Smooth muscle cell of the brain vasculature (primary cell): ENCODE data around the gene DNHD1.

ENCODE experiments used
- DNase-seq: peaks from one replicate; pipeline ENCODE4 v3.0.0-alpha.2; 2012; ENCODE audit warnings: low read depth, low spot score

The DNHD1 gene

DNA sequence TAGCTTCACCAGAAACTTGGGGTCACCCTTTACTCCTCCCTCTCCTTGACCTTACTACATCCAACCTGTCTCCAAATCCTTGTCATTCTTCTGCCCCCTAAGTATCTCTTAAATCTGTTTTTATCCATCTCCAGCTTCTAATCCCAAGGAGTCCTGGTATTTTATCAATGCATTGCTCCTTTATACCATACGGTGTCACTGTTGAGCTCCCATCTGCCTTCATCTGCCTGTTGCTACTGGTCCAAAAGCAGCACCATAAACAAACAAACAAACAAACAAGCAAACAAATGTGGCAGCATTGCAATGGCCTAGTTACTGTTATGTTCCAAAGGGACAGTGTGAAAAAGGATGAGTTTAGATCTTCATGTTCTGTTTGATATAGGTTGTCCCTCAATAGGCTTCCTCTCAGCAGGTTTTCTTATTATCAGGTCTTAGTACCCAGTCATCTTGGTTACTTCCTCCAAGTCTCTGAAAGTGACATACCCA, 34.2 kb downstream of the DNHD1 start:
- peak; percentile 12 for DNase-seq

DNA sequence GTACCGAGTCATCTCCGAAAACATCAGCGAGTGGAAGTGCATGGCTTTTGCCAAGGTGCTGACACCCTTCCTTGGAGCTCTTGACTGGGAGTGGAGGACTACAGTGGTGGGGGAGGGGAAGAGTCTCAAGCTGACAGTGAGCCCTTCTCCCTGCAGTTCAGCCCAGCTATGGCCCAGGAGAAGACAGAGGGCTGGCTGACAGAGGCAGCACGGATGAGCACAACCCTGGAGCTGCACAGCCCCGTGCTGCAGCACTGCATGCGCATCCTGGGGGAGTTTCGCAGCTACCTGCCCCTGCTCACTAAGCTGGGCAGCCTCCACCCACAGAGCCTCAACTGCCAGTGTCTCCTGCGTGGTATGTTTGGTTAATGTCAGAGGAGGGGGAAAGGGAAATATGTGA, 41.4 kb downstream of the DNHD1 start:
- DNase-seq = no peak

DNA sequence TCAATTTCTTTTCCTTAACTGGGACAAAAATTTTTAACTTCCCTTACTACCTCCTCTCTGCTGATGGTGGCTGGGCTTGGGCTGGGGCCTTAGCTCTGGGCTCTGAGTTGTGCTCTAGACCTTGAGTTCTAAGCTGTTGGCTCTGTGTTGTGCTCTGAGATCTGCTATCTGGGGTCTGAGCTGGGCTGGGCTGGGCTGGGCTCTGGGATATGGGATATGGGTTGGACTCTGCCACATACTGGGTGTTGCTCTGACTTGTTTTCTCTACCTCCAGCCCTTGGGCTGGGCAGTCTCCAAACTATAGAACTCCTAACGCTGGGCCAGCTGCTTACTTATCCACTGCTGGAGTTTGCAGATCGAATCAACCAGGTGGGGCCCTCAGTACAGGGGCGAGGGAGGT, 41.9 kb downstream of the DNHD1 start:
- no peak for DNase-seq

- no peak for DNase-seq
These were observed 42.7 kb downstream of the DNHD1 start for GRCh38 chr11:6539748-6540268.

GRCh38 chr11:6541356-6541755, 44.3 kb downstream of the DNHD1 start:
- no peak for DNase-seq

DNA sequence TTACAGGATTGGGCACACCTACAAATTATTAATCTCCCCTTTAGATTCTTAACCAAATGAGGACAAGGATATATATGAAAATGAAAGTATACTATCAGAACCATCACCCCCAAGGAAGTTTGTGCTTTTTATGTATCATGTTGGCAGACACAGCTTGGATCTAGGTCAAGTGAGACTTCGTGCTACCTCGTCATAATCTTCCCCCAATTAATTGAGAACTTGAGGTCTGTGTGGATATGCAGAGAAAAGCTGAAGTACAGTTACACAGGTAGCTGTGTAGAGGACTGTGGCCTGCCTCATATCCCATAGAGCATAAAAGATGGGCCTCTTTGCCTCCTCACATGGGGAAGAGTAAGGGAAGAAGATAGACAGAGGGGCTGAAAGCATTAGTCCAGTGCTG, 45.6 kb downstream of the DNHD1 start:
- no peak for DNase-seq

DNA sequence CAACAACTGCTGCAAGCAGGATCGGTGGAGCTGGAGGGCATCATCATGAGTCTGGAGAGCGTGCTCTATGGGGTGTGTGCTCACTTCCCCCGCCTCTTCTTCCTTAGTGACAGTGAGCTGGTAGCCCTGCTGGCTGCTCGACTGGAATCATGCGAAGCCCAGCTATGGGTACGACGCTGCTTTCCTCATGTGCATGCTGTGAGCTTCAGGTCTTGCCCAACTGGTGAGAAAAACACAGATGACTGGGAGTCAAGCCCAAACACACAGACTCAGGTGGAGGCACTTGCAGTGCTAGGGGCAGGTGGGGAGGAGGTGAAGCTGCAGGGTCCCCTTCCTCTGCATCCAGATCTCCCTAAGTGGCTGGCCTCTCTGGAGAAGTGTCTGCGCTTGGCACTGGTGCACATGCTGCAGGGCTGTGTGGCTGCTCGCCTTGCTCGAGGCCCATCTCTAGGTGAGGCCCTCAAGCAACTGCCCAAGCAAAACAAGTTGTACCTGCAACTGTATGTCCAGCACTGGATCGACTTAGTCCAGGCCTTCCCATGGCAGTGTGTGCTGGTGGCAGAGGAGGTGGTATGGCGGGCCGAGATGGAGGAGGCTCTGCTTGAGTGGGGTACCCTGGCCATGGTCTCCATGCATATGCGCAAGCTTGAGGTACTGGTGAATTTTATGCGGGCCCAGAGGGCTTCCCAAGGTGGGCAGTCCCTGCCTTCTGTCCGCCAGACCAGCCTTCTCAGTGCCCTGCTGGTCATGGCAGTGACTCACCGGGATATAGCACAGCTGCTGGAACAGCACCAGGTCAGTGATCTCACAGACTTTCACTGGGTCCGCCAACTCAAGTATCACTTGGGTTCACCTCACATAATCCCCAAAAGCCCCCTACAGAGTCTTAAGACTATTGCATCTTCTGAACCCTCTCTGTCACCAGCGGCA, 48.1 kb downstream of the DNHD1 start:
- no peak for DNase-seq

GRCh38 chr11:6545917-6546605, 49.0 kb downstream of the DNHD1 start:
- DNase-seq = no peak

GRCh38 chr11:6546735-6547134, 49.7 kb downstream of the DNHD1 start:
- DNase-seq = no peak

DNA sequence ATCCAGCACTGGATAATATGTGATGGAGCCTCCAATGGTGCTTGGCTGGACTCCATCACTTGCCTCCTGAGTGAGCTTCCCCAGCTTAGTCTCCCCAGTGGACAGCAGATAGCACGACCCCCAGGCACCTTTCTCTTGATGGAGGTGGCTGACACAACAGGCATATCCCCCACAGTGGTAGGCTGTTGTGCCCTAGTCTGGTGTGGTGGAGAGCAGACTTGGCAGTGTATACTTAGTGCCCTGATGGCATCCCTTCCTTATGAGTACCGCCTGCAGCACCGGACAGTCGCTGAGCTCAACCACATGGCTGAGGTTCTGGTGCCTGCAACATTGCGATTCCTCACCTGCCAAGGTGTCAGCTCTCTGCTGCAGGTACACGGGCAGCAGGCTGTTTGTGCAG, 50.1 kb downstream of the DNHD1 start:
- no peak for DNase-seq

- no peak for DNase-seq
These were observed 51.0 kb downstream of the DNHD1 start for GRCh38 chr11:6548121-6548520.

DNA sequence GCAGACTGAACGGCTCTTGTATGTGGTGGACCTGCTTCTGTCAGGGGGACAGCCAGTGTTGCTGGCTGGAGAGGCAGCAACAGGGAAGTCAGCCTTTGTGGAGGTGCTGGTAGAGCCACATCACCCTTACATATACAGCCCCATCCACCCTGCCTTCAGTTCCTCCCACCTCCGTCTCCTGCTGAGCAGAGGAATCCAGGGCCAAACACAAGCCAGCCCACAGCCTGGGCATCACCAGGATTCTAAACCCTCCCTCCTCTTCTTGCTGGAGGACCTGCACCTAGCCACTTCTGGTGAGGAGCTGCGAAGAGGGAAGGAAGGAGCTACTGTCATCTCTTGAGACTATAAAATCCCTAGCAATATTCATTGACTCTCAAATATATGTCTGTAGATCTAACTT, 51.6 kb downstream of the DNHD1 start:
- no peak for DNase-seq

GRCh38 chr11:6553634-6554033, 56.6 kb downstream of the DNHD1 start:
- DNase-seq = no peak

DNA sequence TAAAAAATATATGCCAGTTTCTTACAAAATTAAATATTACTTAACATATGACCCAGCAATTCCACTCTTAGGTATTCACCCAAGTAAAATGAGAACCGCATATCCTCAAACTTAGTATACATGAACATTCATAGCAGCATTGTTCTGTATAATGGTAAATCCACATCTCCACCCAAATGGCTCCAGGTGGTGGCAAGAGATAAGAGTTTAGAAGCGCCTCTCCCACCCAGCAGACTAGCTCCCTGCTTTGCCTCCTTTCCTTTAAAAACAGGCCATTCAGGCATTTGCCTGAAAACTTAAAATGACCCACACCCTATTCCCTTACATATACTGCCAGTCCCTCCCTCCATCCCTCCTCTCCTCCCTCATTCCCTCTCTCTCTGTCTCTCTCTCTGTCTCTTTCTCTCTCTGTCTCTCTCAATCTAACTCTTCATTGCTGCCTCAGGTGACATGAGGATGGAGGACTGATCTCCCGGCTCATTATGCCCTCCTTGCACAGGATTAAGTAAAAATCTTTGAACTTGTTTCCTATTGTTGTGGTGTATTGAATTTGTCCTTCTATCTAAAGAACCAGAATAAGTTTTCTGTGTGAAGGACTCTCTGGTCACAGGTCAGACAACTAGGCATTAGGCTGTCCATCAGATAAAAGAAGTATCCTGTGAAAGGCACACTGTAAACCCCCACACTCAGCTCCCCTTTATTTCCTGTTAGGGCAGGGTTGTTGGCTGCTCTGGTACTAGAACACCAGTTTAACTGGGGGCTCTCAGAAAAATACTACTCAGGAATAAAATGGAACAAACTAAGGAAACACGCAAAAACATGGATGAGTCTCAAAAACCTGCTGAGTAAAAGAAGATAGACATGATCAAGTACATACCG, 58.0 kb downstream of the DNHD1 start:
- DNase-seq = no peak

- DNase-seq = no peak
These were observed 59.3 kb downstream of the DNHD1 start for GRCh38 chr11:6556139-6556949.

DNA sequence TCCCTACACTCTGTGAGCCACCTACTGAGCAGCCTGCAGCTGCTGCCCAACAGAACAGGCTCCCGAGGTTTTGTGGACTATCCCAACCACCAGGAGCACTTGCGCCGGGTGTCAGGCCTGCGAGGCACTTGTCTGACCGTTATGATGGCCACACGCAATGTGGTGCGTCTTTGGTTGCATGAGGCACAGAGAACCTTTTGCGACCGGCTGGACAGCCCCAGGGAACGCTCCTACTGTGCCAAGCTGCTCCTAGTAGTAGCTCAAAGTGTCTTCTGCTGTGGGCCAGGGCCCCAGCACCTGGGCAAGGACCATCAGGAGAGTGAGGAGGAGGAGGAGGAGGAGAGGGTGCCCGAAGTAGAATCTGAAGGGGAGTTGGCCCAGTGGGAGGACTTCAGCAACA, 60.0 kb downstream of the DNHD1 start:
- DNase-seq = no peak

GRCh38 chr11:6557761-6558674, 60.9 kb downstream of the DNHD1 start:
- no peak for DNase-seq

GRCh38 chr11:6559369-6559768, 62.3 kb downstream of the DNHD1 start:
- DNase-seq = no peak

DNA sequence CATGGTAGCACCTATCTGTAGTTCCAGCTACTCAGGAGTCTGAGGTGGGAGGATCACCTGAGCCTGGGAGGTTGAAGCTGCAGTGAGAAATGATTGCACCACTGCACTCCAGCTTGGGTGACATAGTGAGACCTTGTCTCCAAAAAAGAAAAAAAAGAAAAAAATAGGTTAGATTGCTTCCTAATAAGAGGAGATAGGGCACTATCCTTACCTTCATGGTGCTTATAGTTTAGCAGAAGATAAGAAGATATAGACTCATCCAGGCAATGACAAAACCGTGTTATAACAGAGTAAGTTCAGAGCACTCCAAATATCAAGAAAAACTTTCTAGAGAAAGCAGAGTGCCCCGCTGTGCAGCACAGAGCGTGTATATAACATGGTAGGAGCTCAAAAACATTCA, 64.2 kb downstream of the DNHD1 start:
- DNase-seq = no peak

GRCh38 chr11:6563121-6563619, 66.1 kb downstream of the DNHD1 start:
- no peak for DNase-seq
